Measurements from ENCODE around the gene IFI30. TPM values are rescaled to one million over a fixed set of nuclear protein-coding genes. Genes with fewer than 3 reads are reported as not detected.

Gene IFI30
- total RNA-seq, 4 donors from 2014 or later = 13.4 to 37.2 (median 35.1) TPM

DNA sequence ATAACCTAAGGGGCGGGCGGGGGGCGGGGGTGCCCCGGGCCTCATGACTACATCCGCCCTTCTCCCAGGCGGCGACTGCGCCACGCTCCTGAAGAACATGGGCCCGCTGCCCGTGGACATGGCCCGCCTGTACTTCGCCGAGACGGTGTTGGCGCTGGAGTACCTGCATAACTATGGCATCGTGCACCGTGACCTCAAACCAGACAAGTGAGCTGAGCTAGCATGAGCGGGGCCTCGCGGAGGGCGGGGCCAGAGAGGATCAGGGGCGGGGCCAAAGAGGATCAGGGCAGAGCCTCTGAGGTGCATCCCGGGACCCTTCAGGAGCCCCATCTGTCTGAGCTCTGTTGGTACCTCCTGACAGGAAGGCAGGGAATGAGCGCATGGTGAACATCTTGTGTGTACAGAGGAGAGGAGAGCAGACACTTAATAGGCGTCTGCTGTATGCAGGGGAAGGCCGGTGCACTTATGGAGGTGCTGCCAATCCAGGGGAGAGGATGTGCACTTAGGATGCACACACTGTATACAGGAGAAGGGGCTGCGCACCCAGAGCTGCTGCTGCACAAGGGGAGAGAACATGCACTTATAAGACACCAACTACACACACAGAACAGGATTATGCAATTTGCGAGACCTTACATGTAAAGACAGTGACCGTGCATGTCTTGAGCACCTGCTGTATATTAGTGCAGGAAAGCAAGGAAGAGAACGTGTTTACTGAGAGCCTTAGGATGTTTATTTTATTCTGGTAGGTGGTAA lies 41.6 kb upstream of the IFI30 start:
- H3K27ac ChIP-seq = no peak overlapping the region
- peaks cover 67% of the 10 kb centered on the region for H3K36me3 ChIP-seq
- WGBS = 73% methylated on average over 31 of the region's 31 CpGs
- no peak overlapping the region for H3K4me3 ChIP-seq
- no peak for TF ChIP-seq EP300 (IDR thresholded peaks at IDR 0.05)
- TF ChIP-seq, protein P1, sequence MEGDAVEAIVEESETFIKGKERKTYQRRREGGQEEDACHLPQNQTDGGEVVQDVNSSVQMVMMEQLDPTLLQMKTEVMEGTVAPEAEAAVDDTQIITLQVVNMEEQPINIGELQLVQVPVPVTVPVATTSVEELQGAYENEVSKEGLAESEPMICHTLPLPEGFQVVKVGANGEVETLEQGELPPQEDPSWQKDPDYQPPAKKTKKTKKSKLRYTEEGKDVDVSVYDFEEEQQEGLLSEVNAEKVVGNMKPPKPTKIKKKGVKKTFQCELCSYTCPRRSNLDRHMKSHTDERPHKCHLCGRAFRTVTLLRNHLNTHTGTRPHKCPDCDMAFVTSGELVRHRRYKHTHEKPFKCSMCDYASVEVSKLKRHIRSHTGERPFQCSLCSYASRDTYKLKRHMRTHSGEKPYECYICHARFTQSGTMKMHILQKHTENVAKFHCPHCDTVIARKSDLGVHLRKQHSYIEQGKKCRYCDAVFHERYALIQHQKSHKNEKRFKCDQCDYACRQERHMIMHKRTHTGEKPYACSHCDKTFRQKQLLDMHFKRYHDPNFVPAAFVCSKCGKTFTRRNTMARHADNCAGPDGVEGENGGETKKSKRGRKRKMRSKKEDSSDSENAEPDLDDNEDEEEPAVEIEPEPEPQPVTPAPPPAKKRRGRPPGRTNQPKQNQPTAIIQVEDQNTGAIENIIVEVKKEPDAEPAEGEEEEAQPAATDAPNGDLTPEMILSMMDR (IDR thresholded peaks at IDR 0.05) = no peak
- TF ChIP-seq POLR2AphosphoS5 (IDR thresholded peaks at IDR 0.05) = no peak
- no peak for TF ChIP-seq POLR2A (IDR thresholded peaks at IDR 0.05)
- no peak for DNase-seq (ENCODE audit: low spot score in 2 of 2)
- H3K4me1 ChIP-seq = no peaks in the 10 kb centered on the region
- no peaks in the 10 kb centered on the region for H3K27me3 ChIP-seq
- H3K9me3 ChIP-seq = no peaks in the 10 kb centered on the region

DNA sequence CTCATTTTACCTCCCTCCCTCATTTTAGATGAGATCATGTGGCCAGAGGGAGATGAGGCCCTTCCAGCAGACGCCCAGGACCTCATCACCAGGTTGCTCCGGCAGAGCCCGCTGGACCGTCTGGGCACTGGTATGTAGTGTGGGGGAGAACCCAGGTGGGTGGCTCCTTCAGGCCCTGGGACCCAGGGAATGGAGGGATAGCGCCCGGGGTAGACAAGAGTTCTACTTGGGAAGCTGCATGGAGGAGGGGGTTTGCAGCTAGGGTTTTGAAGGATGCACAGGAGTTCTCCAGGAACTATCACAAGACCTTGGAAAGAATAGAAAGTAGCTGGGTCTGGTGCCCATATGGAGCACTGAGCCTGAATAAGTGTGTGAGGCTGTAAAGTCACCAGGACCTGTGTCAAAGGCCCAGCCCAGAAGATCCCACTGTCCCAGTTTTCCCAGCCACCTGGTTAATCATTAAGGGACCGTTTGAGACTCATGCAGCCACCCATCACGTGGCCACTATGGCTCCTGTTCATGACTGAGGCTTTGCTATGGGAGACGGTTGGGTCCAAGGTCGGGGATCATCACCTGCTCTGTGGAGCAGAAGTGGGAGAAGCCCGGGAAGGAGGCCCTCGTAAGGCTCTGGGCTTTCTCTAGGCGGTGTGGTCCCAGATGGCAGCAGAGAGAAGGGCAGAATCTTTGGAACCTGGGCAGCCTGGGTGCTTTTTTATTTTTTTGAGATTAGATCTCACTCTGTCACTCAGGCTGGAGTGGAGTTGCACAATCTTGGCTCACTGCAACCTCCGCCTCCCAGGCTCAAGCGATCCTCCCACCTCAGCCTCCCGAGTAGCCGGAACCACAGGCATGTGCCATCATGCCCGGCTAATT lies 37.7 kb upstream of the IFI30 start:
- Histone ChIP-seq H3K36me3 (peaks cover 63% of the 10 kb centered on the region), H3K27ac (no peak overlapping the region), H3K4me3 (no peak overlapping the region), H3K4me1 (no peaks in the 10 kb centered on the region), H3K9me3 (no peaks in the 10 kb centered on the region), H3K27me3 (no peaks in the 10 kb centered on the region)
- no peak for DNase-seq (ENCODE audit: low spot score in 2 of 2)
- 89% methylated on average over 18 of the region's 18 CpGs for WGBS
- TF ChIP-seq POLR2AphosphoS5 (IDR thresholded peaks at IDR 0.05) = no peak
- no peak for TF ChIP-seq EP300 (IDR thresholded peaks at IDR 0.05)

DNA sequence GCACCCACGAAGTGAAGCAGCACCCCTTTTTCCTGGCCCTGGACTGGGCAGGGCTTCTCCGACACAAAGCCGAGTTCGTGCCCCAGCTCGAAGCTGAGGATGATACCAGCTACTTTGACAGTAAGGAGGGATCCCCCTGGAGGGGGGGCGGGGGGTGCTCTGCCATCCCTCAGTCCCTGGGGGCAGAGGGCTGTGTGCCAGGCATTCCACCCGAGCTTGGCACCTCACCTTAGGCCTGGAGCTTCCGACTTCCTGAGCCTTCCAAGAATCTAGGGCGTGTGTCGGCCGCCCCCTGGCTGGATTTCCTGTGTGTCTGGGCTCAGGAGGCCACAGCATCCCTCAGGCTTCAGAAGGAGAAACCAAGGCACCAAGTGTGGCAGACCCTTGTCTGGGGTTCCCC lies 36.4 kb upstream of the IFI30 start:
- TF ChIP-seq EP300 (IDR thresholded peaks at IDR 0.05) = no peak
- TF ChIP-seq, protein P1 (IDR thresholded peaks at IDR 0.05) = no peak
- TF ChIP-seq POLR2AphosphoS5 (IDR thresholded peaks at IDR 0.05) = no peak
- no peak for TF ChIP-seq POLR2A (IDR thresholded peaks at IDR 0.05)
- WGBS = 40% methylated on average over 8 of the region's 11 CpGs
- Histone ChIP-seq H3K27ac (no peak overlapping the region), H3K36me3 (peaks cover 62% of the 10 kb centered on the region), H3K4me1 (no peaks in the 10 kb centered on the region), H3K9me3 (no peaks in the 10 kb centered on the region), H3K27me3 (no peaks in the 10 kb centered on the region), H3K4me3 (no peak overlapping the region)
- DNase-seq (ENCODE audit: low spot score in 2 of 2) = no peak

GRCh38 chr19:18137657-18138339 lies 35.8 kb upstream of the IFI30 start:
- 86% methylated on average over 7 of the region's 9 CpGs for WGBS
- no peak for TF ChIP-seq EP300 (IDR thresholded peaks at IDR 0.05)
- TF ChIP-seq, protein P1 (IDR thresholded peaks at IDR 0.05) = no peak
- TF ChIP-seq POLR2A (IDR thresholded peaks at IDR 0.05) = no peak
- TF ChIP-seq POLR2AphosphoS5 (IDR thresholded peaks at IDR 0.05) = no peak
- Histone ChIP-seq H3K9me3 (no peaks in the 10 kb centered on the region), H3K36me3 (peaks cover 62% of the 10 kb centered on the region), H3K27ac (no peak overlapping the region), H3K4me3 (no peak overlapping the region), H3K27me3 (no peaks in the 10 kb centered on the region), H3K4me1 (no peaks in the 10 kb centered on the region)
- no peak for DNase-seq (ENCODE audit: low spot score in 2 of 2)

DNA sequence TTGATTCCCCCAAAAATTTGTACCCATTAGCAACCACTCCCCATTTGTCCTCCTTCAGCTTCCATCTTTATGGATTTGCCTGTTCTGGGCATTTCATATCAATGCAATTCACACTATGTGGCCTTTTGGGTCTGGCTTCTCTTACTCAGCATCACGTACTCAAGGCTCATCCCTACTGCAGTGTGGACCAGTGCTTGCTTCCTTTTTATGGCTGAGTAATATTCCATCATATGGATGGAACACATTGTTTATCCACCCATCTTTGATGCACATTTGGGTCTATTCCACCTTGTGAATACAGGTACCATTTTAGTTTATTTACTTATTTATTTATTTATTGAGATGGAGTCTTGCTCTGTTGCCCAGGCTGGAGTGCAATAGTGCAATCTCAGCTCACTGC lies 33.1 kb upstream of the IFI30 start:
- H3K36me3 ChIP-seq = peaks cover 71% of the 10 kb centered on the region
- H3K27me3 ChIP-seq = no peaks in the 10 kb centered on the region
- DNase-seq (ENCODE audit: low spot score in 2 of 2) = no peak
- no peaks in the 10 kb centered on the region for H3K9me3 ChIP-seq
- H3K27ac ChIP-seq = no peak overlapping the region
- WGBS = 96% methylated on average over 1 of the region's 1 CpG
- TF ChIP-seq, protein P1 (IDR thresholded peaks at IDR 0.05) = no peak
- H3K4me1 ChIP-seq = no peaks in the 10 kb centered on the region
- H3K4me3 ChIP-seq = no peak overlapping the region

Measured in suprapubic skin (tissue), 4 donors.